ENCODE data around the gene FAM20C. TPM values are rescaled to one million over a fixed set of nuclear protein-coding genes. Genes with fewer than 3 reads are reported as not detected.

The FAM20C gene
- total RNA-seq, 1 donor from 2014 or later, result 22.1 TPM

DNA sequence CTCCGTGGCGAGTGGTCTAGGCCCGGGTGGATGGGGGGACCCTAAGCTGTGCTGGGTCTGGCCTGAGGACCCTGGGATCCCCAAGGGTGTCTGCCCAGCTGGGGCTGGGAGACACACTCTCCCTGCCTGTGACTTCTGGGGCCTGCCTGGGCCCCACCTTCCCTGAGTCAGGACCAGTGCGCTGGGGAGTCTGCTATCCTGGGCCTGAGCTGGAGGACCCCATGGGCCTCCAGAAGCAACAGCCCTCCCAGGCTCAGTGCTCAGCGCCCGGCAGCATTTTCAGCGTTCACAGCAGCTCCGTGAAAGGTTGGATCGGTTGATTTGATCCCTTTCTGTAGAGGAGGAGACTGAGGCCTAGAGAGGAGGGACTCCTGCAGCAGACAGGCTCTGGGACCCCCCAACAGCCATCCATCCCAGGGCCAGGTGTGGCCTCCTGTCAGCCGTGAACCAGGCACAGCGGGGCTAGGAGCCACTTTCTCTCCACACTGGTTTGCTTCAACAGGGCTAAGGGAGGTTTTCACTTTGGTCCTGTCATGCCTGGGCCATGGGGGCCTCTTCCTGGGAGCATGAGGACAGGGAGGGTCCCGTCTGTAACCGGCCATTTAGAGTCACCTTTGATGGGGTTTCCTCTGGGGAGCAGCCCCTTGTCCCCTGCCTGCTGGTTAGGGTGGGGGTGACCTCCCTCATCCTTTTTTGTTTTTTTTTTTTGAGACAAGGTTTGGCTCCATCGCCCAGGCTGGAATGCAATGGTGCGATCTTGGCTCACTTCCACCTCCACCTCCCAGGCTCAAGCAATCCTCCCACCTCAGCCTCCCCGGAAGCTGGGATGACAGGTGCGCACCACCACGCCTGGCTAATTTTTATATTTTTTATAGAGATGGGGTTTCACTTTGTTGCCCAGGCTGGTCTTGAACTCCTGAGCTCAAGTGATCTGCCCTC lies 110.0 kb downstream of the FAM20C start:
- intact Hi-C loops (cut with DNase I), result no loop called here
- H3K9me3 ChIP-seq, result no peaks in the 10 kb centered on the region
- no peaks in the 10 kb centered on the region for H3K4me1 ChIP-seq
- DNase-seq (ENCODE audit: extremely low spot score in 2 of 2), result no peak
- H3K27me3 ChIP-seq, result no peaks in the 10 kb centered on the region
- H3K4me3 ChIP-seq, result no peak overlapping the region
- no peaks in the 10 kb centered on the region for H3K36me3 ChIP-seq
- TF ChIP-seq, protein P1, sequence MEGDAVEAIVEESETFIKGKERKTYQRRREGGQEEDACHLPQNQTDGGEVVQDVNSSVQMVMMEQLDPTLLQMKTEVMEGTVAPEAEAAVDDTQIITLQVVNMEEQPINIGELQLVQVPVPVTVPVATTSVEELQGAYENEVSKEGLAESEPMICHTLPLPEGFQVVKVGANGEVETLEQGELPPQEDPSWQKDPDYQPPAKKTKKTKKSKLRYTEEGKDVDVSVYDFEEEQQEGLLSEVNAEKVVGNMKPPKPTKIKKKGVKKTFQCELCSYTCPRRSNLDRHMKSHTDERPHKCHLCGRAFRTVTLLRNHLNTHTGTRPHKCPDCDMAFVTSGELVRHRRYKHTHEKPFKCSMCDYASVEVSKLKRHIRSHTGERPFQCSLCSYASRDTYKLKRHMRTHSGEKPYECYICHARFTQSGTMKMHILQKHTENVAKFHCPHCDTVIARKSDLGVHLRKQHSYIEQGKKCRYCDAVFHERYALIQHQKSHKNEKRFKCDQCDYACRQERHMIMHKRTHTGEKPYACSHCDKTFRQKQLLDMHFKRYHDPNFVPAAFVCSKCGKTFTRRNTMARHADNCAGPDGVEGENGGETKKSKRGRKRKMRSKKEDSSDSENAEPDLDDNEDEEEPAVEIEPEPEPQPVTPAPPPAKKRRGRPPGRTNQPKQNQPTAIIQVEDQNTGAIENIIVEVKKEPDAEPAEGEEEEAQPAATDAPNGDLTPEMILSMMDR (IDR thresholded peaks at IDR 0.05), result no peak
- no peak for TF ChIP-seq POLR2A (IDR thresholded peaks at IDR 0.05)
- TF ChIP-seq POLR2AphosphoS5 (IDR thresholded peaks at IDR 0.05; ENCODE audit: insufficient read depth in 1 of 2, low read depth in 1 of 2), result no peak
- H3K27ac ChIP-seq, result no peak overlapping the region

DNA sequence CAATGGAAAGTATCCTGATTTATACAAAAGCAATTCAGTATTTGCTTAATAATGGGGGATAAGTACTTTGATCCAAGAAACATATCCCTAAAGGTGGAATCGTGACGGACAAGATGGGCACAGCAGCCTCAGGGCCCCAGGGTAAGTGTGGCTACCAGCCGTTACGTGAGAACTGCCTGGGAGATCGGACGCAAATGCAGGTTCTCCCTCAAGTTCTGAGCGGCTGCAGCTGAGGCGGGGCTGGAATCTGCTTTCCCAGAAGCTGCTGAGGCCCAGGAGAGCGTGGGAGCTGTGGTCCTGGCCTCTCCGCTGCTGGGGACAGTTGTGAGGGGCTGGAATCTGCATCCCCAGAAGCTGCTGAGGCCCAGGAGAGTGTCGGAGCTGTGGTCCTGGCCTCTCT lies 111.1 kb downstream of the FAM20C start:
- no peak overlapping the region for H3K4me3 ChIP-seq
- no peaks in the 10 kb centered on the region for H3K4me1 ChIP-seq
- intact Hi-C loops (cut with DNase I), result no loop called here
- no peak for DNase-seq (ENCODE audit: extremely low spot score in 2 of 2)
- TF ChIP-seq POLR2AphosphoS5 (IDR thresholded peaks at IDR 0.05; ENCODE audit: insufficient read depth in 1 of 2, low read depth in 1 of 2), result no peak
- TF ChIP-seq, protein P1 (IDR thresholded peaks at IDR 0.05), result no peak
- TF ChIP-seq POLR2A (IDR thresholded peaks at IDR 0.05), result no peak
- no peaks in the 10 kb centered on the region for H3K36me3 ChIP-seq
- H3K9me3 ChIP-seq, result no peaks in the 10 kb centered on the region
- no peak overlapping the region for H3K27ac ChIP-seq
- H3K27me3 ChIP-seq, result no peaks in the 10 kb centered on the region

DNA sequence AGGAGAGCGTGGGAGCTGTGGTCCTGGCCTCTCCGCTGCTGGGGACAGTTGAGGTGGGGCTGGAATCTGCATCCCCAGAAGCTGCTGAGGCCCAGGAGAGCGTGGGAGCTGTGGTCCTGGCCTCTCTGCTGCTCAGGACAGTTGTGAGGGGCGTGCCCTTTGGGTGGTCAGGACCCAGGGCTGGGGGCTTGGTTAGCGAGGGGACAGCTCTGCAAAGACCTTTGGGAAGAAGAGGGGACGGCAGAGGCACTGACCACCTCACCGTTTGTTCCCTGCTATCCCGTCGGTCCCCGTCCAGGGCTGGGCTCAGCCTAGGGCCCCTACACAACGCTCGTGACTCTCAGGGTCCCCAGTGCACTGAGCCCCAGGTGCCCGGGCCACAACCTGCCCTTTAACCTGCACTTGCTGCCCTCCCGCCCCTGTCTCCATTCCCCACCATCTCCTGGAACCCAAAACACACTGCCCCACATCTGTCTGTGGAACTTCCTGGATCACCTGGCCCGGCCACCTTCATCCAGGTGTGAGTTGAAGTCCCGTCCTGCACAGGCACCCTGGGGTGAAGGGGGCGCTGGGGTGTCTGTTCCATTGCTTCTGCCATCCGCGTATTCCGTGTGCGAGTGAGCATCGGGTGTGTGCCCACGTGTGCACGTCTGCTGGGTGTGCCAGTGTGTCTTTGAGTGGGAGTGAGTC lies 111.7 kb downstream of the FAM20C start:
- H3K4me1 ChIP-seq, result no peaks in the 10 kb centered on the region
- no peak for DNase-seq (ENCODE audit: extremely low spot score in 2 of 2)
- intact Hi-C loops (cut with DNase I), result no loop called here
- H3K4me3 ChIP-seq, result no peak overlapping the region
- no peaks in the 10 kb centered on the region for H3K9me3 ChIP-seq
- H3K36me3 ChIP-seq, result no peaks in the 10 kb centered on the region
- TF ChIP-seq POLR2A (IDR thresholded peaks at IDR 0.05) (no peak), POLR2AphosphoS5 (IDR thresholded peaks at IDR 0.05; ENCODE audit: insufficient read depth in 1 of 2, low read depth in 1 of 2) (no peak)
- TF ChIP-seq, protein P1 (IDR thresholded peaks at IDR 0.05), result no peak
- no peak overlapping the region for H3K27ac ChIP-seq
- H3K27me3 ChIP-seq, result no peaks in the 10 kb centered on the region

DNA sequence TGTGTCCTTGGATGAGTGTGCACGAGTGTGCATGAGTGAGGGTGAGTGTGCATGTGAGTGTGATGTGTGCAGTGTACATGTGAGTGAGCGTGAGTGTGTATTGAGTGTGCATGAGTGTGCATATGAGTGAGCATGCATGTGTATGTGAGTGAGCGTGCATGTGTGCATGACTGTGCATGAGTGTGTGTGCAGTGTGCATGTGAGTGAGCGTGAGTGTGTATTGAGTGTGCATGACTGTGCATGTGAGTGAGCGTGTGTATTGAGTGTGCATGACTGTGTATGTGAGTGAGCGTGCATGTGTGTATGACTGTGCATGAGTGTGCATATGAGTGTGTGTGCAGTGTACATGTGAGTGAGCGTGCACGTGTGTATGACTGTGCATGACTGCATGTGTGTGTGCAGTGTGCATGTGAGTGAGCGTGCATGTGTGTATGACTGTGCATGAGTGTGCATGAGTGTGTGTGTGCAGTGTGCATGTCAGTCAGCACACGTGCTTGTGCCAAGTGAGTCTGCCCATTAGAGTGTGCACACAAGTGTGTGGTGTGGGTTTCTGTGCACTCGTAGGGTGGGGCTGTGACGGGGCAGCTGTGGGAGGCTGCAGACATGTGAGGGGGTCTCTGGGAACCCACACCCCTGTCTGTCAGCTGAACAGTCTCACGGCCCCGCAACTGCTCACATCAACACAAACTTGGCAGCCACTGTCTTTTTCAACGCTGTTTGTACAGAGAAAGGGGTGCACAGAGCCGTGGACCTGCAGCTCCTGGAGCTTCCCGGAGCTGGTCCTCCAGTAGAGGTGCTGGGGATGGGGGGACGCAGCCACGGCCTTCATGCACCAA lies 112.4 kb downstream of the FAM20C start:
- intact Hi-C loops (cut with DNase I), result no loop called here

More for the DNA sequence above, 112.4 kb downstream of the FAM20C start:
- Histone ChIP-seq H3K4me3 (no peak overlapping the region), H3K27ac (no peak overlapping the region), H3K9me3 (no peaks in the 10 kb centered on the region), H3K4me1 (no peaks in the 10 kb centered on the region), H3K36me3 (no peaks in the 10 kb centered on the region), H3K27me3 (no peaks in the 10 kb centered on the region)
- DNase-seq (ENCODE audit: extremely low spot score in 2 of 2), result no peak
- TF ChIP-seq POLR2A (IDR thresholded peaks at IDR 0.05), result no peak
- TF ChIP-seq POLR2AphosphoS5 (IDR thresholded peaks at IDR 0.05; ENCODE audit: insufficient read depth in 1 of 2, low read depth in 1 of 2), result no peak
- TF ChIP-seq, protein P1 (IDR thresholded peaks at IDR 0.05), result no peak
